ENCODE measurements around the gene PDIA5.

DNA sequence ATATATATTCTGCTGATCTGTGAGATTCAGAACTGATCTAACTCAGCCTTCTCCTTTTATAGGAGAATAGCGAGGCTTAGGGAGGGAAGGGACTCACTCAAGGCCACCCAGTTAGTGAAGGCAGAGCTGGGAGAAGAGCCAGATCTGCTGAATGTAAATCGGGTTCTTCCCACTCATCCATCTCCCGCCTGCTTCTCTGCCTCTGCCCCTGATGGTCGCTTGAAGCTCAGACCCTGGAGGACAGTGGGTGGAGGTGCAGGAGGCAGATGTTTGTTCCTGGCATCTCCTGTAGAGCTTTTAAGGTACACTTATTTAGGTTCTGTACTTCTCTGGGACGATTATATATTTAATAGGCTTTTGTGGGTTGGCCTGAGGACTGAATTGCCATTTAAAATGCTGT, 4.3 kb downstream of the PDIA5 start:
- TF ChIP-seq, protein P1, sequence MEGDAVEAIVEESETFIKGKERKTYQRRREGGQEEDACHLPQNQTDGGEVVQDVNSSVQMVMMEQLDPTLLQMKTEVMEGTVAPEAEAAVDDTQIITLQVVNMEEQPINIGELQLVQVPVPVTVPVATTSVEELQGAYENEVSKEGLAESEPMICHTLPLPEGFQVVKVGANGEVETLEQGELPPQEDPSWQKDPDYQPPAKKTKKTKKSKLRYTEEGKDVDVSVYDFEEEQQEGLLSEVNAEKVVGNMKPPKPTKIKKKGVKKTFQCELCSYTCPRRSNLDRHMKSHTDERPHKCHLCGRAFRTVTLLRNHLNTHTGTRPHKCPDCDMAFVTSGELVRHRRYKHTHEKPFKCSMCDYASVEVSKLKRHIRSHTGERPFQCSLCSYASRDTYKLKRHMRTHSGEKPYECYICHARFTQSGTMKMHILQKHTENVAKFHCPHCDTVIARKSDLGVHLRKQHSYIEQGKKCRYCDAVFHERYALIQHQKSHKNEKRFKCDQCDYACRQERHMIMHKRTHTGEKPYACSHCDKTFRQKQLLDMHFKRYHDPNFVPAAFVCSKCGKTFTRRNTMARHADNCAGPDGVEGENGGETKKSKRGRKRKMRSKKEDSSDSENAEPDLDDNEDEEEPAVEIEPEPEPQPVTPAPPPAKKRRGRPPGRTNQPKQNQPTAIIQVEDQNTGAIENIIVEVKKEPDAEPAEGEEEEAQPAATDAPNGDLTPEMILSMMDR (IDR thresholded peaks at IDR 0.05; ENCODE audit: poor library complexity, severe bottlenecking), result no peak
- TF ChIP-seq TAF1 (IDR thresholded peaks at IDR 0.05; ENCODE audit: low read depth) (no peak), SMC3 (conservative IDR thresholded peaks at IDR 0.05; ENCODE audit: poor library complexity) (no peak), POLR2AphosphoS5 (IDR thresholded peaks at IDR 0.05) (no peak), EZH2 (IDR thresholded peaks at IDR 0.05; ENCODE audit: borderline replicate concordance, insufficient read depth, low read length, poor library complexity, severe bottlenecking) (no peak), RAD21 (conservative IDR thresholded peaks at IDR 0.05) (no peak), EP300 (conservative IDR thresholded peaks at IDR 0.05; ENCODE audit: poor library complexity, severe bottlenecking) (no peak)
